HG03558 (cell line): ENCODE results near the gene MYO18A.

ENCODE experiments used
- ATAC-seq: cut with Tn5 transposase; IDR thresholded peaks from one replicate; pipeline ENCODE4 v1.9.1; 2021; ENCODE audit warnings: moderate number of reproducible peaks; ENCODE audit not compliant: unreplicated experiment; ENCODE audit errors: extremely low read depth

MYO18A gene

GRCh38 chr17:29196769-29197515 is 16.7 kb upstream of the MYO18A start:
- ATAC-seq: no peak

DNA sequence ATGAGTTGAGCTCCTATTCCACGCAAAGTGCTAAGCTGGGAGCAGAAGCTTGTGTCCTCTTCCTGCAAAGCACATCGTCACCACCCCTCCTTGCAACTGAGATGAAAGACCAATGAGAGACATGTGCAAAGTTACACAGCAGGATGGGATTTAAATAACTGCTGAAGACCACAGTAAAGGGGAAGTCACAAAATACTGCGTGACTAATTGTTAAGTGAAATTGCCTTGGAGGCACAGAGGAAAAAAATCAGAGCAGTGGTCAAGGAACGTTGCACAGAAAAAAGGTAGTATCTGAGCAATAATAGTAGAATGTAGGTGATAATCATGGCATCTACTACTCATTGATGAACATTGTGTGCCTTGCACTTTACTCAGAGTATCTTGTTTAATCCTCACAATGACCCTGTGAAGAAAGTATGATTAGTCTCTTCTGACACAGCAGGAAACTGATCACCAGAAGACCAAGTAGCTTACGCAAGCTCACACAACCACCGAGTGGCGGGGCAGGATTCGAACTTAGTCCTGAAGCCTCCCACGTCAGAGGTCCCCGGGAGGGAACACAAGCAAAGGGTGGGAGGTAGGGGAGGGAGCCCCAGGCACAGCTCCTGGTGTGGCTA is 15.4 kb upstream of the MYO18A start:
- no peak for ATAC-seq

DNA sequence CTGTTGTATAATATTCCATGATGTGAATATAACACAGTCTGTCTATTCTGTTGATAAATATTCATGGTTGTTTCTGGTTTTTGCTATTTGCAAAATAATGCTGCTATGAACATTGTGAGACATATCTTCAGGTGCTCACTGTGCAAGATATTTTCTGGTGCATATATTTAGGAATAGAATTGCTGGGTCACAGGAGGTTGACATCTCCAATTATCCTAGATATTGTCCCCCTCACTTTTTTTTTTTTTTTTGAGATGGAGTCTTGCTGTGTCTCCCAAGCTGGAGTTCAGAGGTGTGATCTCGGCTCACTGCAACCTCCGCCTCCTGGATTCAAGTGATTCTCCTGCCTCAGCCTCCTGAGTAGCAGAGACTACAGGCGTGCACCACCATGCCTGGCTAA is 14.5 kb upstream of the MYO18A start:
- ATAC-seq: no peak

DNA sequence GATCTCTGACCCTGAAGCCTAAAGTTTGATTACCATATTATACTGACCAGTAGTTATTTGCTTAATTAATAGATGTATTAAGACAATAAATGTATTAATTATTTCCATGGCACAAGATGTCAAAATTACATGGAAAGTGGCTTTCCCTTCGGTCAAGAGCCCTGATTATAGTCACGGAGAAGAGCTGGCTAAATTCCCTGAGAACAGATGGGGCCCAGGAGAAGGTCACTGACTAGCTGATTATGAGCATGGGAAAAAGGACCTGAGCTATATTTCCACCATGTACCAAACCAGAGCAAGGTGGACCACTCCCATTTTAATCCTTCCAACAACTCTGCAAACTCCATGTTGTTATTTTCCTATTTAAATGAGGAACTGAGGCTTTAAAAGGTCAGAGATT is 12.9 kb upstream of the MYO18A start:
- no peak for ATAC-seq

GRCh38 chr17:29190592-29191207 is 10.5 kb upstream of the MYO18A start:
- no peak for ATAC-seq

- ATAC-seq: no peak
Observed at GRCh38 chr17:29190039-29190438, 9.8 kb upstream of the MYO18A start.

- no peak for ATAC-seq
Observed at GRCh38 chr17:29189355-29189754, 9.2 kb upstream of the MYO18A start.

DNA sequence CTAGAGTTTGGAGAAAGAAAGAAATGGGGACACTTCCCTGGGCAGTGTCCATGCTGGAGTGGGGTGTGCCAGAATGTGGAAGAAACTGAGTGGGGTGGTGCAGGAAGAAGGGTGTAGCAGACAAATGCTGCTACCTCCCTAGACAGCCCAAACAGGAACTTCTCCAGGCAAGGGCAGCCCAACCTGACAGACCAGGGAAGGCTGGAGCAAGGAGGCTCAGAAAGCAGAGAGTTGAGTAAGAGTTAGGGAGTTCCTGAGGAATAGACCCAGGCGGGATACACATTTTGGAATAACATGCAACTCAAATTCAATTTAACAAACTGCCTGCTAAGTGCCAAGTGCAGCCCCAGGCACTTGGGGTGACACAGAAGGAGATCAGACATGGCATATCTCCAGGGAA is 1.0 kb upstream of the MYO18A start:
- ATAC-seq: no peak

- ATAC-seq: no peak
Observed at GRCh38 chr17:29180788-29181160, 576 bp upstream of the MYO18A start.

- no peak for ATAC-seq
Observed at GRCh38 chr17:29179232-29180033, 765 bp downstream of the MYO18A start.

DNA sequence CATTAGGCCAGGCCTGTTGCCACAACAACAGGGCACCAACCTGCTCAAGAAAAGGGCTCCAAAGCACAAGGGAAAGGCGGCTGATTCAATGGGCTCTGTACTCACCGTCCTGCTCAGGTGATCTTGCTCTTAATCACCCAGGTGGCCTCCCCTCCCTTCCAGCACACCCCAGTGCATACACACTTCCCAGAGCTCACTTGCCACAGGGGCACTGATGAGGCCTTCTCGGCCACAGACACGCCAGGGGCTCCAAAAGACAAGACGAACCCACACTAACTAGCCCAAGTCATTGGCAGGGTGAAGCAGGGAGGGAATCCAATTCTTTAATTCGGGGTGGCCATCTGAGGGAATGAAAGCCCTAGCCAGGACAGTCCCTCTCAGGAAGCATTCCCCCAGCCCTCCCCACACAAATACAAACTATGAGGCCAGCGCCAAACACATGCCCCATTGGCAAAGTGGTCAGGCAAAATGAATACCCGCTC is 1.4 kb downstream of the MYO18A start:
- no peak for ATAC-seq

DNA sequence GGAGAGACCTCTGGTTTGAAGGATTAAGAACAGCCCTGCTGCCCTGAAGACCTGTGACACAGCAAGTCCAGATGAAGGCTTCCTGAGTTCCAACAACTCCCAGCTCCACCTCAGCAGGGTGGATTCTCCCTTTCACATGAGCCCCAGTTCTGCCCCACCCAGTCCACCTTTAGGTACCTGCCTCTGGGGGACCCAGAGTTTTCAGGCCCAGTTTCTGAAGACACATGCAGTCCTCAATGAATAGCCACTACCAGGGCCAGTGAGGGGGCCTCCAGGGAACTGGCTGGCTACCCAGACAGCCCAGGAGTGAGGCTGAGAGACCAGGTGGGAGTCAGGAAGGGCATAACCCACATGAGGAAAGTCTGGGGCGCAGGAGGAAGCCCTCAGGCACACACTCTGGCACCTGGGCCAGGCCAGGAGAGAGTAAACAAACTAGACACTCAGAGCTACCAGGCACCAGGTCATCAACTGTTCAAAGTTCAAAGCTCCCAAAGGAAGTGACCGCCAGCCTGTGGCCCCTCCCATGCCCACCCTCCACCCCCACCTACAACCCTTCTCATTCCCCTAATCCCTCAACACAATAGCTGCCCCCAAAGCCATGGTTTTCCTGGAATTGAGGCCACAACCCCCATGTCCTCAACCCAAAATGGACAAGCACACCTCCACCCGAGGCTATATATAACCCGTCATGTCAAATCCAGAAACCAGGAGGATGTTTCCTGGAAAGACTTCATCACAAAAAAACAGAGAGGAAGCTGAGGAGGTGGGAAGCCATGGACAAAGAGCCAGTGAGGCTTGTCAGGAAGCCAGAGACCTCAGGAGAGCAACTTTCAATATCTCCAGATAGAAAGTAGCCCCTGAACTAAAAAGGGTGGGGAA is 2.1 kb downstream of the MYO18A start:
- ATAC-seq: no peak

GRCh38 chr17:29177541-29177870 is 2.7 kb downstream of the MYO18A start:
- no peak for ATAC-seq

DNA sequence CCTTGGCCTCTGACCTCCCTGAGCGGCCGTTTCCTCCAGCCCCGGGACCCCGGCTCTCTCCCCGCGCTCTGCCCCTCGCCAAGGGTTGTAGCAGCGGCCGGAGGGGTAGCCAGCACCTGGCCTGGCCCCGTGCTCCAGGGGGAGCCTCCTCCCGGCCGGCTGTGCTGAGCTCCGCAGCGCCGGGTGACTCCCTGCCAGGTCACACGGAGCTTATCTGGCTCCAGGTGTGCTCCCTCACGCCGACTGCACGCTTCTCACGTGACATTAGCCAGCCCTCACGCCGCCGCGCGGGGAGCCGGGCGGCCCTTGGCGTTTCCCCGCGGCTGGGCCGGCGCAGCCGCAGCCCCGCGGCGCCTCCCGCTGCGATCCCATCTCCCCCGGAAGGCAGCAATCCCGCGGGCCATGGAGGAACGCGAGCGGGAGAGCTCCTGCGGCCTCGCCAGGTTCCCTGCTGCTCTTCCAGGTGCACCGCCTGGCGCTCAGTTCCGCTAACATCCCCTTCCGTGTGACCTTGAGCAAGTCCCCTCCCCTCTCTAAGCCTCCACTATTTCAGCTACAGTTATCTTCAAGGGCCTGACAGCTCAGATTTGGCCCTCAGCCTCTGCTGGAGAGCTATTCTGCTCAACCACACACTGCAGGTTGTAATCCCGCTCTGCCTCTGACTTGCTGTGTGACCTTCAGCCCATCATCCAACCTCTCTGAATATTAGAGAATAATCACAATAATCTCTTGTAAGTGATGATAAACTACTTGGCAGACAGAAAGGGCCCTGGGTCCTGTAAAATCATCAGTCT is 3.4 kb downstream of the MYO18A start:
- ATAC-seq: no peak

GRCh38 chr17:29175349-29175748 is 4.8 kb downstream of the MYO18A start:
- no peak for ATAC-seq

DNA sequence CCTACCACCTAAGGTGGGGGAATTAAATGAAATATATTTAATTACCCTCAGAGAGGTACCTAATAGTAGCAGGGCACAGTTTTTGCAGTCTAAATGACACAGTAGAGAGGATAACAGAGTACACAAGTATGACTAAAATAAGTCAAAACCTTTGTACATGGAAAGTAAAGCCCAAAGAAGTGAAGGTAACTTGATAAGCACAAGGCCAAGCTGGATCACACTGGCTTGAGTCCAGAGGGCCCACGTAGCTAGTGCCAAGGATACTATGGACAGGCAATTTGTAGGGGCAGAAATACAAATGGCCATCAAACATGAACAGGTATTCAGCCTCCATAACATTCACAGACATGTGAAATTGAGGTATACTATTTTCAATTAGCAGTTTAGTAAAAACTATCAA is 7.6 kb downstream of the MYO18A start:
- no peak for ATAC-seq

GRCh38 chr17:29170682-29171081 is 9.5 kb downstream of the MYO18A start:
- no peak for ATAC-seq

GRCh38 chr17:29169806-29170591 is 10.2 kb downstream of the MYO18A start:
- no peak for ATAC-seq
